Uterus (tissue), 4 donors: Measurements from ENCODE around the gene DIDO1. TPM values are rescaled to one million over a fixed set of nuclear protein-coding genes. Genes with fewer than 3 reads are reported as not detected.

Experiments used
- DNase-seq, 2 donors: peaks; one replicate each; pipeline ENCODE4 v3.0.0-alpha.2; 2019 to 2020
- H3K27ac ChIP-seq, 2 donors: fragments of 200-600 bp; sonication (generic); 1 replicate in 1 of 2; 2 replicates in 1 of 2; pipeline ENCODE4 v1.5.1; 2016 to 2018
- H3K27me3 ChIP-seq, 2 donors: fragments of 200-600 bp; sonication (generic); one replicate each; pipeline ENCODE4 v1.5.1; 2018 to 2019; ENCODE audit warnings: control low read depth in 1 of 2
- H3K36me3 ChIP-seq, 2 donors: fragments of 200-600 bp; sonication (generic); one replicate each; pipeline ENCODE4 v1.5.1; 2019; ENCODE audit warnings: control low read depth in 1 of 2
- H3K4me1 ChIP-seq, 2 donors: fragments of 200-600 bp; sonication (generic); one replicate each; pipeline ENCODE4 v1.5.1; 2018 to 2019; ENCODE audit warnings: control low read depth in 1 of 2
- H3K4me3 ChIP-seq, 2 donors: fragments of 200-600 bp; sonication (generic); 1 replicate in 1 of 2; 2 replicates in 1 of 2; pipeline ENCODE4 v1.5.1; 2018 to 2019; ENCODE audit warnings: mild to moderate bottlenecking in 1 of 2
- H3K9me3 ChIP-seq, 2 donors: fragments of 200-600 bp; sonication (generic); one replicate each; pipeline ENCODE4 v1.5.1; 2019; ENCODE audit warnings: control low read depth in 1 of 2
- POLR2A ChIP-seq, 2 donors: fragments of 450-650 bp; IDR thresholded peaks; one replicate each; pipeline ENCODE4 v1.6.1; 2016; ENCODE audit warnings: antibody characterized with exemption in 2 of 2, mild to moderate bottlenecking in 1 of 2, moderate library complexity in 1 of 2
- intact Hi-C: fragments of 100-400 bp; cut with DNase I; formaldehyde crosslinking; loops from one replicate; pipeline ENCODE4 v1.15.1; 2023; ENCODE audit warnings: low total_unique reads
- total RNA-seq, 4 donors: library from RNA; depleted of rRNA in 3 of 4; stranded (reverse); fragments of >200 nt in 3 of 4; gene quantifications; one replicate each; pipeline versions ENCODE4 v1.1.0 to v1.2.4, GENCODE V29; 2014 to 2023
- TF ChIP-seq, protein P1 (sequence below), 4 experiments: fragments of 200-600 bp in 2 of 4; fragments of 450-650 bp in 2 of 4; sonication (generic) in 2 of 4; IDR thresholded peaks; one replicate each; pipeline ENCODE4 v1.5.1; 2016 to 2019; ENCODE audit warnings: antibody characterized with exemption in 4 of 4, mild to moderate bottlenecking in 2 of 4, moderate library complexity in 1 of 4
- donor health status: DM: yes; HTN: yes; CAD: no.

Gene DIDO1
- total RNA-seq, 4 donors from 2014 or later, result 20.9 to 92.8 (median 78.8) TPM

- Histone ChIP-seq H3K4me3 (no peak overlapping the region), H3K9me3 (no peaks in the 10 kb centered on the region), H3K27ac (no peak overlapping the region), H3K4me1 (no peaks in the 10 kb centered on the region), H3K36me3 (no peaks in the 10 kb centered on the region), H3K27me3 (no peaks in the 10 kb centered on the region)
- intact Hi-C loops, result no loop called here
- no peak for DNase-seq
- TF ChIP-seq, protein P1, sequence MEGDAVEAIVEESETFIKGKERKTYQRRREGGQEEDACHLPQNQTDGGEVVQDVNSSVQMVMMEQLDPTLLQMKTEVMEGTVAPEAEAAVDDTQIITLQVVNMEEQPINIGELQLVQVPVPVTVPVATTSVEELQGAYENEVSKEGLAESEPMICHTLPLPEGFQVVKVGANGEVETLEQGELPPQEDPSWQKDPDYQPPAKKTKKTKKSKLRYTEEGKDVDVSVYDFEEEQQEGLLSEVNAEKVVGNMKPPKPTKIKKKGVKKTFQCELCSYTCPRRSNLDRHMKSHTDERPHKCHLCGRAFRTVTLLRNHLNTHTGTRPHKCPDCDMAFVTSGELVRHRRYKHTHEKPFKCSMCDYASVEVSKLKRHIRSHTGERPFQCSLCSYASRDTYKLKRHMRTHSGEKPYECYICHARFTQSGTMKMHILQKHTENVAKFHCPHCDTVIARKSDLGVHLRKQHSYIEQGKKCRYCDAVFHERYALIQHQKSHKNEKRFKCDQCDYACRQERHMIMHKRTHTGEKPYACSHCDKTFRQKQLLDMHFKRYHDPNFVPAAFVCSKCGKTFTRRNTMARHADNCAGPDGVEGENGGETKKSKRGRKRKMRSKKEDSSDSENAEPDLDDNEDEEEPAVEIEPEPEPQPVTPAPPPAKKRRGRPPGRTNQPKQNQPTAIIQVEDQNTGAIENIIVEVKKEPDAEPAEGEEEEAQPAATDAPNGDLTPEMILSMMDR (IDR thresholded peaks at IDR 0.05), result no peak
- TF ChIP-seq POLR2A (IDR thresholded peaks at IDR 0.05), result no peak
Observed at GRCh38 chr20:62943396-62943795, 17.1 kb upstream of the DIDO1 start.

DNA sequence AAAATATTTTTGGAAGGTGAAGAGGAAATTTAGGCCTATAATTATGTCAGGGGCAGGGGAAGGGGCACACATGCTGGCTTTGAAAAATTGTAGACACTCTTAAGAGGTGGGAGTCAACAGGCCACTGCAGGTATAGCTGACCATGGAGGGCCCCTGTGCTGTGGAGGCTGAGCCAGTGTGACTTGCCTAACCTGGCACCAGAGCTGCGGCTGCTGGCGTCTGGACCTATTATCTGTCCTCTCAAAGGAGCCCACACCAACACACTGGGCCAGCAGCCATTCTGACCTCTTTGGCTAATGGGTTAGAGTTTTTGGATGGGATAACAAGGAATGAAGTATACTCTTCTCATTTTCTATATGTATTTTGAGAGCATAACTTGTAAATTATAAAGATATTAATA lies 16.2 kb upstream of the DIDO1 start:
- no peaks in the 10 kb centered on the region for H3K36me3 ChIP-seq

DNA sequence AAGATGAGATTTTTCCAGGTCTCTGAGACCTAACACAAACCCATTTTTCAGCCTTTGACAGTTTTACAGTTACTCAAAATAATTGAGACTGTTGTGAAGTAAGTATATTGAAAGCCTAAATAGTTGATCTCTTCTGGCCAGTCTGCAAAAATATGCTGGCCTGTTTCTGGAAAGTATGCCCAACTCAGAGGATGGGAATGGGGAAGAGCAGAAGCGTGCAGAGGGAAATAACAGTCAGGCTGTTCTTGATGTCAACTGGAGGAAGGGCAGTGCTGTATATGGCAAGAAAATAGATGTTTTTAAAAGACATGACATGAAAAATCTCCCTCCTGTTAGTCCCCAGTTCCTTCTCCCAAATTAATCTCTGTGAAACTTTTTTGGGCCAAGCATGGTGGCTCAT lies 15.5 kb upstream of the DIDO1 start:
- intact Hi-C loops, result no loop called here
- H3K36me3 ChIP-seq, result no peaks in the 10 kb centered on the region
- H3K4me1 ChIP-seq, result no peaks in the 10 kb centered on the region
- H3K27ac ChIP-seq, result no peak overlapping the region
- TF ChIP-seq, protein P1 (IDR thresholded peaks at IDR 0.05), result no peak
- TF ChIP-seq POLR2A (IDR thresholded peaks at IDR 0.05), result no peak
- no peaks in the 10 kb centered on the region for H3K9me3 ChIP-seq
- H3K4me3 ChIP-seq, result no peak overlapping the region
- H3K27me3 ChIP-seq, result no peaks in the 10 kb centered on the region
- DNase-seq, result no peak

More for the DNA sequence above, 16.2 kb upstream of the DIDO1 start:
- Histone ChIP-seq H3K27ac (no peak overlapping the region), H3K4me3 (no peak overlapping the region), H3K9me3 (no peaks in the 10 kb centered on the region), H3K27me3 (no peaks in the 10 kb centered on the region), H3K4me1 (no peaks in the 10 kb centered on the region)
- DNase-seq, result no peak
- intact Hi-C loops, result no loop called here
- no peak for TF ChIP-seq POLR2A (IDR thresholded peaks at IDR 0.05)
- TF ChIP-seq, protein P1 (IDR thresholded peaks at IDR 0.05), result no peak

GRCh38 chr20:62940875-62941274 lies 14.6 kb upstream of the DIDO1 start:
- no peak for DNase-seq
- H3K4me1 ChIP-seq, result peaks cover 8 to 9% of the 10 kb centered on the region in 2 donors
- H3K27me3 ChIP-seq, result no peaks in the 10 kb centered on the region
- TF ChIP-seq POLR2A (IDR thresholded peaks at IDR 0.05), result no peak
- TF ChIP-seq, protein P1 (IDR thresholded peaks at IDR 0.05), result no peak
- no peak overlapping the region for H3K27ac ChIP-seq
- no peaks in the 10 kb centered on the region for H3K36me3 ChIP-seq
- intact Hi-C loops, result no loop called here
- no peaks in the 10 kb centered on the region for H3K9me3 ChIP-seq
- H3K4me3 ChIP-seq, result no peak overlapping the region

GRCh38 chr20:62938105-62938888 lies 12.0 kb upstream of the DIDO1 start, which contains the start of gene GID8:
Gene GID8, plus strand, starts transcription at chr20:62938147. Its CDS starts 3,356 bp downstream, at chr20:62941503.
- intact Hi-C loops, result no loop called here
- Histone ChIP-seq H3K27me3 (no peaks in the 10 kb centered on the region), H3K9me3 (no peaks in the 10 kb centered on the region), H3K27ac (peak within 1 kb of the TSS; percentile 85 to 93), H3K4me1 (peaks cover 8 to 16% of the 10 kb centered on the region in 2 donors), H3K36me3 (no peaks in the 10 kb centered on the region), H3K4me3 (peak within 1 kb of the TSS; percentile 92 to 96)
- no peak for DNase-seq
- TF ChIP-seq POLR2A (IDR thresholded peaks at IDR 0.05), result no peak
- TF ChIP-seq, protein P1 (IDR thresholded peaks at IDR 0.05), result no peak
